HG03095 (cell line): ENCODE results near the gene CGA.

Experiments
- ATAC-seq: cut with Tn5 transposase; IDR thresholded peaks from one replicate; pipeline ENCODE4 v1.9.1; 2021; ENCODE audit warnings: moderate library complexity; ENCODE audit not compliant: unreplicated experiment

CGA gene

GRCh38 chr6:87089135-87089534 is 5.8 kb downstream of the CGA start:
- no peak for ATAC-seq

- ATAC-seq = no peak
Measured at GRCh38 chr6:87088076-87088475, 6.8 kb downstream of the CGA start.

GRCh38 chr6:87082160-87082721 is 12.7 kb downstream of the CGA start:
- ATAC-seq = peak; percentile 45

- peak; percentile 80 for ATAC-seq
Measured at GRCh38 chr6:87078983-87079616, 15.8 kb downstream of the CGA start.

GRCh38 chr6:87075168-87075567 is 19.7 kb downstream of the CGA start:
- ATAC-seq = no peak

- no peak for ATAC-seq
Measured at GRCh38 chr6:87074101-87074621, 20.7 kb downstream of the CGA start.

GRCh38 chr6:87071683-87072082 is 23.2 kb downstream of the CGA start:
- no peak for ATAC-seq

GRCh38 chr6:87070741-87071140 is 24.2 kb downstream of the CGA start:
- ATAC-seq = no peak

GRCh38 chr6:87068795-87069194 is 26.1 kb downstream of the CGA start:
- no peak for ATAC-seq

- ATAC-seq = no peak
Measured at GRCh38 chr6:87066449-87067333, 28.2 kb downstream of the CGA start.

GRCh38 chr6:87065117-87065516 is 29.8 kb downstream of the CGA start:
- no peak for ATAC-seq

- no peak for ATAC-seq
Measured at GRCh38 chr6:87059943-87060342, 35.0 kb downstream of the CGA start.

- no peak for ATAC-seq
Measured at GRCh38 chr6:87054143-87054833, 40.6 kb downstream of the CGA start.

GRCh38 chr6:87053312-87053711 is 41.6 kb downstream of the CGA start:
- ATAC-seq = no peak

GRCh38 chr6:87049779-87050178 is 45.1 kb downstream of the CGA start:
- no peak for ATAC-seq

- ATAC-seq = no peak
Measured at GRCh38 chr6:87045521-87046075, 49.3 kb downstream of the CGA start.

- ATAC-seq = no peak
Measured at GRCh38 chr6:87040729-87041128, 54.2 kb downstream of the CGA start.
